CD14-positive monocyte (primary cell): Measurements from ENCODE around the gene STUM. TPM values are rescaled to one million over a fixed set of nuclear protein-coding genes. Genes with fewer than 3 reads are reported as not detected.

ENCODE experiments used
- DNase-seq, 3 donors: peaks; one replicate each; pipeline ENCODE4 v3.0.0-alpha.2; 2011 to 2022
- H2AFZ ChIP-seq: 2 replicates; pipeline ENCODE4 v1.6.0; 2012; ENCODE audit warnings: mild to moderate bottlenecking, low read depth, low read length, inconsistent platforms; ENCODE audit not compliant: insufficient read depth, poor library complexity, severe bottlenecking
- H3K27ac ChIP-seq, 2 donors: 1 replicate in 1 of 2; 2 replicates in 1 of 2; pipeline ENCODE4 v1.5.1; 2012 to 2013; ENCODE audit warnings: low read length in 2 of 2, control low read depth in 1 of 2, inconsistent platforms in 1 of 2, low read depth in 1 of 2, mild to moderate bottlenecking in 1 of 2
- H3K27me3 ChIP-seq, 2 donors: one replicate each; pipeline versions ENCODE4 v1.6.0 to v1.6.1; 2011 to 2013; ENCODE audit warnings: low read length in 2 of 2; ENCODE audit not compliant: control insufficient read depth in 2 of 2, insufficient read depth in 2 of 2
- H3K36me3 ChIP-seq, 2 donors: replicated peaks in 1 of 2; 1 replicate in 1 of 2; 2 replicates in 1 of 2; pipeline versions ENCODE4 v1.5.1 to v1.6.1; 2012 to 2013; ENCODE audit warnings: low read length in 2 of 2, control low read depth in 1 of 2, inconsistent platforms in 1 of 2, mild to moderate bottlenecking in 1 of 2; ENCODE audit not compliant: insufficient read depth in 2 of 2, control insufficient read depth in 1 of 2
- H3K4me1 ChIP-seq, 2 donors: 1 replicate in 1 of 2; 2 replicates in 1 of 2; pipeline versions ENCODE4 v1.5.1 to v1.6.1; 2012 to 2013; ENCODE audit warnings: low read length in 2 of 2, control low read depth in 1 of 2, inconsistent platforms in 1 of 2, mild to moderate bottlenecking in 1 of 2, moderate library complexity in 1 of 2; ENCODE audit not compliant: insufficient read depth in 2 of 2, control insufficient read depth in 1 of 2
- H3K4me2 ChIP-seq: replicated peaks from 2 replicates; pipeline ENCODE3; 2012; ENCODE audit warnings: low read length, moderate library complexity, mild to moderate bottlenecking; ENCODE audit not compliant: poor library complexity, severe bottlenecking; ENCODE audit errors: extremely low read depth
- H3K4me3 ChIP-seq, 3 experiments: fragments of 200-600 bp in 1 of 3; sonication (generic) in 1 of 3; replicated peaks in 1 of 3; 1 replicate in 2 of 3; 2 replicates in 1 of 3; pipeline ENCODE4 v1.5.1; 2011 to 2013; ENCODE audit warnings: low read length in 3 of 3, mild to moderate bottlenecking in 3 of 3, control low read depth in 2 of 3, low read depth in 2 of 3, inconsistent platforms in 1 of 3, moderate library complexity in 1 of 3
- H3K79me2 ChIP-seq: 2 replicates; pipeline ENCODE4 v1.6.0; 2012; ENCODE audit warnings: mild to moderate bottlenecking, control low read depth, inconsistent platforms, low read length, moderate library complexity; ENCODE audit not compliant: insufficient read depth
- H3K9ac ChIP-seq: 2 replicates; pipeline ENCODE4 v1.6.0; 2017; ENCODE audit warnings: low read length, mild to moderate bottlenecking; ENCODE audit not compliant: insufficient read depth, poor library complexity, severe bottlenecking
- H3K9me3 ChIP-seq, 2 donors: replicated peaks in 1 of 2; 1 replicate in 1 of 2; 2 replicates in 1 of 2; pipeline versions ENCODE4 v1.5.1 to v1.6.1; 2012 to 2013; ENCODE audit warnings: low read length in 2 of 2, control low read depth in 1 of 2; ENCODE audit not compliant: control insufficient read depth in 1 of 2, insufficient read depth in 1 of 2
- H4K20me1 ChIP-seq: 2 replicates; pipeline ENCODE4 v1.6.0; 2012; ENCODE audit warnings: mild to moderate bottlenecking, low read length, control low read depth, moderate library complexity; ENCODE audit not compliant: insufficient read depth
- H3K27ac Mint-ChIP-seq, 7 donors: one replicate each; pipeline ENCODE4 v1.8.0; 2020; ENCODE audit warnings: mild to moderate bottlenecking in 7 of 7, mixed read lengths in 7 of 7, moderate library complexity in 6 of 7, inconsistent platforms in 2 of 7
- H3K27me3 Mint-ChIP-seq, 3 donors: one replicate each; pipeline ENCODE4 v1.8.0; 2021 to 2022; ENCODE audit warnings: low read depth in 3 of 3, mild to moderate bottlenecking in 3 of 3, mixed read lengths in 3 of 3, moderate library complexity in 3 of 3, inconsistent platforms in 1 of 3
- H3K36me3 Mint-ChIP-seq, 2 donors: one replicate each; pipeline ENCODE4 v1.8.0; 2020; ENCODE audit warnings: mixed read lengths in 2 of 2, inconsistent platforms in 1 of 2, mild to moderate bottlenecking in 1 of 2
- H3K4me1 Mint-ChIP-seq: one replicate; pipeline ENCODE4 v1.8.0; 2020; ENCODE audit warnings: mild to moderate bottlenecking, mixed read lengths
- H3K4me3 Mint-ChIP-seq, 2 donors: one replicate each; pipeline ENCODE4 v1.8.0; 2020; ENCODE audit warnings: mild to moderate bottlenecking in 2 of 2, mixed read lengths in 2 of 2, moderate library complexity in 1 of 2
- H3K9me3 Mint-ChIP-seq, 7 donors: one replicate each; pipeline ENCODE4 v1.8.0; 2020 to 2022; ENCODE audit warnings: mixed read lengths in 7 of 7, mild to moderate bottlenecking in 6 of 7, moderate library complexity in 6 of 7, inconsistent platforms in 2 of 7
- WGBS: methylation state at CpG from one replicate; pipeline ENCODE4 v1.1.5; 2013; ENCODE audit warnings: missing lambda C conversion rate; ENCODE audit not compliant: insufficient coverage; 5-methylcytosine and 5-hydroxymethylcytosine counted together
- intact Hi-C, 2 donors: fragments of 100-400 bp; cut with micrococcal nuclease; formaldehyde crosslinking; loops; one replicate each; pipeline versions ENCODE4 v1.15.0 to v1.15.1; 2023
- polyA plus RNA-seq, 3 donors: library from polyadenylated mRNA; depleted of rRNA in 1 of 3; unstranded in 2 of 3; stranded (reverse) in 1 of 3; fragments of 300-500 nt in 2 of 3; fragments of >200 nt in 1 of 3; fragmentation: Illumina TruSeq in 2 of 3; gene quantifications; 1 replicate in 2 of 3; 2 replicates in 1 of 3; pipeline ENCODE4 v1.2.3, GENCODE V29; 2012 to 2021
- TF ChIP-seq, protein P1 (sequence below): fragments of 200-600 bp; IDR thresholded peaks from one replicate; pipeline ENCODE4 v1.8.0; 2022; ENCODE audit warnings: antibody characterized with exemption, mild to moderate bottlenecking

The STUM gene
- polyA plus RNA-seq, 3 donors: not detected

DNA sequence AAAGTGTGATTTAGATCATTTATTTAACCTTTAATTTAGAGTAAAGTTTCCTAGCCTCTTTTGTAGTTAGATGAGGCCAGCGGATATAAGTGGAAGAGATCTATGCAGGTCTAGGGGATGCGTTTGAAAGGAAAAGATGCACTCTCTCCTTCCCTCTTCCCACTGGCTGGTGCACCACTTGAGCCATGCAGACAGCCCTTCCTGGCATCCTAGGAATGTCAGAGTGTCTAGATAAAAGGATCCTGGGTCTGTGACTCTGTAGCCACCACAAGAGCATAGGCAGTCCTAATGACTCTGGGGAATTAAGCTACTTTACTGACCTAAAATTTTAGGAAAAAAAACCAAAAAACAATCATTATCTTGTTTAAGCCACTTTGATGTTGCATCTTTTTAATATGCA is 16.0 kb upstream of the STUM start:
- no peak overlapping the region for H2AFZ ChIP-seq
- H3K4me2 ChIP-seq: no peak overlapping the region
- Mint-ChIP-seq H3K4me3 (no peak overlapping the region), H3K9me3 (no peaks in the 10 kb centered on the region), H3K27ac (no peak overlapping the region), H3K27me3 (peaks cover 4 to 9% (median 4%) of the 10 kb centered on the region in 3 donors), H3K36me3 (no peaks in the 10 kb centered on the region), H3K4me1 (no peaks in the 10 kb centered on the region)
- TF ChIP-seq, protein P1, sequence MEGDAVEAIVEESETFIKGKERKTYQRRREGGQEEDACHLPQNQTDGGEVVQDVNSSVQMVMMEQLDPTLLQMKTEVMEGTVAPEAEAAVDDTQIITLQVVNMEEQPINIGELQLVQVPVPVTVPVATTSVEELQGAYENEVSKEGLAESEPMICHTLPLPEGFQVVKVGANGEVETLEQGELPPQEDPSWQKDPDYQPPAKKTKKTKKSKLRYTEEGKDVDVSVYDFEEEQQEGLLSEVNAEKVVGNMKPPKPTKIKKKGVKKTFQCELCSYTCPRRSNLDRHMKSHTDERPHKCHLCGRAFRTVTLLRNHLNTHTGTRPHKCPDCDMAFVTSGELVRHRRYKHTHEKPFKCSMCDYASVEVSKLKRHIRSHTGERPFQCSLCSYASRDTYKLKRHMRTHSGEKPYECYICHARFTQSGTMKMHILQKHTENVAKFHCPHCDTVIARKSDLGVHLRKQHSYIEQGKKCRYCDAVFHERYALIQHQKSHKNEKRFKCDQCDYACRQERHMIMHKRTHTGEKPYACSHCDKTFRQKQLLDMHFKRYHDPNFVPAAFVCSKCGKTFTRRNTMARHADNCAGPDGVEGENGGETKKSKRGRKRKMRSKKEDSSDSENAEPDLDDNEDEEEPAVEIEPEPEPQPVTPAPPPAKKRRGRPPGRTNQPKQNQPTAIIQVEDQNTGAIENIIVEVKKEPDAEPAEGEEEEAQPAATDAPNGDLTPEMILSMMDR: no peak
- no peak overlapping the region for H3K27ac ChIP-seq
- DNase-seq: no peak
- H3K9me3 ChIP-seq: no peaks in the 10 kb centered on the region
- H3K27me3 ChIP-seq: no peaks in the 10 kb centered on the region
- no peaks in the 10 kb centered on the region for H3K36me3 ChIP-seq
- H3K9ac ChIP-seq: no peak overlapping the region
- no peaks in the 10 kb centered on the region for H3K4me1 ChIP-seq
- no peaks in the 10 kb centered on the region for H3K79me2 ChIP-seq
- no peaks in the 10 kb centered on the region for H4K20me1 ChIP-seq
- WGBS: no CpG with 5 or more reads among the region's 2 CpGs
- intact Hi-C loops: no loop called here
- H3K4me3 ChIP-seq: no peak overlapping the region

DNA sequence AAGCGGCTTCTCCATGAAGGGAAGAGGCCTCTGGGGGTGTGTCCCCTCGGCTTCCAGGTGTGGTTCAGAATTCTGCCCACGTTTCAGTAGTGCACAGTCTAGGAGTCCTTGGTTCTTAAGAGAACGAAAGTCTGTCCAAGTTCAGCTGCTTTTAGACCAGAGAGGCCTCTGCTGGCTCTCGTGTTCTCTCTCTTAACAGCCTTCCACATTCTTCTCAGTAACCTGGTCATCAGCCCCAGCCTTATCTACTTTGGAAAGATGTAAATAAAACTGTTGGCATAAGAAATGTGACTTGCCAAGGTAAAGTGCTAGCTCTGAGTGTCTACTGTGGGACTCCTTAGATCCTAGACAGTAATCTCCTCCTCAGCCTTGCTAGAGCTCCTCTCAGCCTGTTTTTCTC is 15.3 kb upstream of the STUM start:
- Histone ChIP-seq H3K4me1 (no peaks in the 10 kb centered on the region), H3K27me3 (no peaks in the 10 kb centered on the region), H3K36me3 (no peaks in the 10 kb centered on the region), H3K27ac (no peak overlapping the region), H2AFZ (no peak overlapping the region), H3K4me3 (no peak overlapping the region), H3K4me2 (no peak overlapping the region), H3K9me3 (no peaks in the 10 kb centered on the region), H3K79me2 (no peaks in the 10 kb centered on the region), H4K20me1 (no peaks in the 10 kb centered on the region), H3K9ac (no peak overlapping the region)
- no peak overlapping the region for H3K27ac Mint-ChIP-seq
- TF ChIP-seq, protein P1: no peak
- H3K36me3 Mint-ChIP-seq: no peaks in the 10 kb centered on the region
- intact Hi-C loops: no loop called here
- no peak overlapping the region for H3K4me3 Mint-ChIP-seq
- no peaks in the 10 kb centered on the region for H3K4me1 Mint-ChIP-seq
- WGBS: 80% methylated on average over 2 of the region's 5 CpGs
- peaks cover 4 to 9% (median 4%) of the 10 kb centered on the region in 3 donors for H3K27me3 Mint-ChIP-seq
- DNase-seq: no peak
- no peaks in the 10 kb centered on the region for H3K9me3 Mint-ChIP-seq
